Liver (tissue), 9 donors: Measurements from ENCODE around the gene ORC4. TPM values are rescaled to one million over a fixed set of nuclear protein-coding genes. Genes with fewer than 3 reads are reported as not detected.

ENCODE experiments used
- DNase-seq: peaks from one replicate; pipeline ENCODE4 v3.0.0-alpha.2; 2017; ENCODE audit warnings: low spot score
- H3K27ac ChIP-seq, 2 donors: one replicate each; pipeline ENCODE4 v1.7.0; 2013; ENCODE audit warnings: inconsistent platforms in 2 of 2, low read length in 2 of 2, control low read depth in 1 of 2, low read depth in 1 of 2, mild to moderate bottlenecking in 1 of 2
- H3K27me3 ChIP-seq, 4 donors: one replicate each; pipeline versions ENCODE4 v1.6.1 to v1.7.0; 2013; ENCODE audit warnings: low read length in 3 of 4, inconsistent platforms in 1 of 4, mild to moderate bottlenecking in 1 of 4, moderate library complexity in 1 of 4; ENCODE audit not compliant: control insufficient read depth in 4 of 4, insufficient read depth in 4 of 4
- H3K36me3 ChIP-seq, 4 donors: one replicate each; pipeline versions ENCODE4 v1.6.1 to v1.7.0; 2013; ENCODE audit warnings: low read length in 3 of 4, mild to moderate bottlenecking in 3 of 4, low read depth in 1 of 4, moderate library complexity in 1 of 4; ENCODE audit not compliant: control insufficient read depth in 4 of 4, insufficient read depth in 3 of 4
- H3K4me1 ChIP-seq, 4 donors: one replicate each; pipeline versions ENCODE4 v1.6.1 to v1.7.0; 2013; ENCODE audit warnings: low read length in 3 of 4, mild to moderate bottlenecking in 3 of 4, moderate library complexity in 1 of 4; ENCODE audit not compliant: control insufficient read depth in 4 of 4, insufficient read depth in 4 of 4
- H3K4me3 ChIP-seq, 3 donors: one replicate each; pipeline versions ENCODE4 v1.6.1 to v1.7.0; 2013; ENCODE audit warnings: low read length in 3 of 3, control low read depth in 1 of 3, low read depth in 1 of 3, mild to moderate bottlenecking in 1 of 3
- H3K9ac ChIP-seq, 2 donors: one replicate each; pipeline ENCODE4 v1.7.0; 2013; ENCODE audit warnings: low read length in 2 of 2, mild to moderate bottlenecking in 2 of 2, moderate library complexity in 2 of 2, control low read depth in 1 of 2, low read depth in 1 of 2
- H3K9me3 ChIP-seq, 4 donors: one replicate each; pipeline versions ENCODE4 v1.6.1 to v1.7.0; 2013; ENCODE audit warnings: low read length in 3 of 4; ENCODE audit not compliant: control insufficient read depth in 4 of 4
- ATF3 ChIP-seq: IDR thresholded peaks from 2 replicates; pipeline ENCODE4 v1.6.1; 2016; ENCODE audit warnings: antibody characterized with exemption
- CTCF ChIP-seq: fragments of 150-350 bp; IDR thresholded peaks from 2 replicates; pipeline ENCODE4 v1.5.1; 2017; ENCODE audit warnings: improper control_type of control experiment, low read depth, low read length; ENCODE audit not compliant: missing input control
- EGR1 ChIP-seq, 2 donors: IDR thresholded peaks; 2 replicates each; pipeline ENCODE4 v1.6.1; 2016 to 2018; ENCODE audit warnings: antibody characterized with exemption in 2 of 2, low read depth in 2 of 2
- FOXA1 ChIP-seq: IDR thresholded peaks from 2 replicates; pipeline ENCODE4 v1.6.1; 2016; ENCODE audit warnings: antibody characterized with exemption
- GABPA ChIP-seq, 2 donors: IDR thresholded peaks in 1 of 2; conservative IDR thresholded peaks in 1 of 2; 2 replicates each; pipeline ENCODE4 v1.6.1; 2016; ENCODE audit warnings: antibody characterized with exemption in 2 of 2, mild to moderate bottlenecking in 1 of 2, moderate library complexity in 1 of 2
- HNF4A ChIP-seq, 2 donors: conservative IDR thresholded peaks; 2 replicates each; pipeline ENCODE4 v1.6.1; 2016; ENCODE audit warnings: antibody characterized with exemption in 2 of 2, mild to moderate bottlenecking in 2 of 2
- HNF4G ChIP-seq: IDR thresholded peaks from 2 replicates; pipeline ENCODE4 v1.6.1; 2016; ENCODE audit warnings: antibody characterized with exemption
- JUND ChIP-seq, 2 donors: IDR thresholded peaks; 2 replicates each; pipeline ENCODE4 v1.6.1; 2016; ENCODE audit warnings: antibody characterized with exemption in 2 of 2
- MAX ChIP-seq: IDR thresholded peaks from 2 replicates; pipeline ENCODE4 v1.6.1; 2016; ENCODE audit warnings: antibody characterized with exemption
- NR2F2 ChIP-seq: IDR thresholded peaks from 2 replicates; pipeline ENCODE4 v1.6.1; 2016; ENCODE audit warnings: antibody characterized with exemption
- RAD21 ChIP-seq, 2 donors: IDR thresholded peaks; 2 replicates each; pipeline ENCODE4 v1.6.1; 2016; ENCODE audit warnings: antibody characterized with exemption in 2 of 2, mild to moderate bottlenecking in 2 of 2
- REST ChIP-seq: IDR thresholded peaks from 2 replicates; pipeline ENCODE4 v1.6.1; 2016; ENCODE audit warnings: antibody characterized with exemption, mild to moderate bottlenecking
- RXRA ChIP-seq, 2 donors: IDR thresholded peaks; 2 replicates each; pipeline ENCODE4 v1.6.1; 2017 to 2018; ENCODE audit warnings: antibody characterized with exemption in 2 of 2, mild to moderate bottlenecking in 1 of 2
- SP1 ChIP-seq: IDR thresholded peaks from 2 replicates; pipeline ENCODE4 v1.6.1; 2018; ENCODE audit warnings: antibody characterized with exemption, mild to moderate bottlenecking
- TAF1 ChIP-seq: conservative IDR thresholded peaks from 2 replicates; pipeline ENCODE4 v1.6.1; 2016; ENCODE audit warnings: antibody characterized with exemption, mild to moderate bottlenecking
- YY1 ChIP-seq: IDR thresholded peaks from 2 replicates; pipeline ENCODE4 v1.6.1; 2016; ENCODE audit warnings: antibody characterized with exemption, mild to moderate bottlenecking
- ZBTB33 ChIP-seq: IDR thresholded peaks from 2 replicates; pipeline ENCODE4 v1.6.1; 2016; ENCODE audit warnings: antibody characterized with exemption
- WGBS: extraction: QIAGEN DNeasy Blood & Tissue Kit; methylation state at CpG from one replicate; pipeline ENCODE4 v1.1.7; 2013; 5-methylcytosine and 5-hydroxymethylcytosine counted together
- polyA plus RNA-seq, 2 donors: library from polyadenylated mRNA; stranded (reverse) in 1 of 2; unstranded in 1 of 2; fragments of 200-250 nt in 1 of 2; fragments of >200 nt in 1 of 2; fragmentation: Nextera tagmentation in 1 of 2; extraction: Ambion mirVana in 1 of 2; gene quantifications; one replicate each; pipeline versions ENCODE4 v1.2.1 to v1.2.3, GENCODE V29; 2013 to 2015
- total RNA-seq, 2 donors: library from RNA; depleted of rRNA; stranded (reverse); fragments of >200 nt; gene quantifications; one replicate each; pipeline ENCODE4 v1.2.3, GENCODE V29; 2014
- donor health status: healthy.
- donor health status: healthy.
- donor health status: healthy.
- donor health status: healthy.
- donor health status: healthy.

ORC4 gene
- total and polyA plus RNA-seq, 4 donors: 9.7 to 50.2 (median 23.3) TPM

- Histone ChIP-seq H3K9ac (no peak overlapping the region), H3K36me3 (no peaks in the 10 kb centered on the region), H3K4me3 (no peak overlapping the region), H3K27ac (no peak overlapping the region), H3K27me3 (no peaks in the 10 kb centered on the region), H3K9me3 (no peaks in the 10 kb centered on the region), H3K4me1 (peaks cover 0 to 5% (median 4%) of the 10 kb centered on the region in 4 donors)
- no peak for DNase-seq
- WGBS: 91% methylated on average over 1 of the region's 1 CpG
- TF ChIP-seq NR2F2 (no peak), JUND (IDR thresholded peaks at IDR 0.05) (no peak), ZBTB33 (no peak), CTCF (no peak), EGR1 (IDR thresholded peaks at IDR 0.05; ENCODE audit: low read depth in 2 of 2) (no peak), HNF4G (no peak), TAF1 (no peak), RXRA (IDR thresholded peaks at IDR 0.05) (no peak), GABPA (IDR thresholded peaks at IDR 0.05 in 1 of 2, conservative IDR thresholded peaks at IDR 0.05 in 1 of 2) (no peak), ATF3 (no peak), FOXA1 (no peak), MAX (no peak), REST (no peak), SP1 (no peak), YY1 (no peak), HNF4A (conservative IDR thresholded peaks at IDR 0.05) (no peak), RAD21 (IDR thresholded peaks at IDR 0.05) (no peak)
Observed at GRCh38 chr2:148028781-148029180, 8.2 kb upstream of the ORC4 start.

GRCh38 chr2:148027822-148028221 is 7.3 kb upstream of the ORC4 start:
- TF ChIP-seq YY1: no peak
- no peak for TF ChIP-seq JUND (IDR thresholded peaks at IDR 0.05)
- H3K9ac ChIP-seq: no peak overlapping the region
- peaks cover 0 to 10% (median 6%) of the 10 kb centered on the region in 4 donors for H3K4me1 ChIP-seq
- WGBS: 96% methylated on average over 1 of the region's 1 CpG
- no peaks in the 10 kb centered on the region for H3K9me3 ChIP-seq
- H3K27ac ChIP-seq: no peak overlapping the region
- H3K4me3 ChIP-seq: no peak overlapping the region
- DNase-seq: no peak
- no peaks in the 10 kb centered on the region for H3K36me3 ChIP-seq
- no peaks in the 10 kb centered on the region for H3K27me3 ChIP-seq
